GM19238 (cell line): ENCODE results near the gene LYRM1.
"Not testable (repeated sequence)": the region's sequence is repeated elsewhere in the genome, so short reads cannot be mapped to it uniquely, and the experiment has no call there.

Experiments
- DNase-seq: peaks from one replicate; pipeline ENCODE4 v3.0.0; 2011; ENCODE audit warnings: low spot score; ENCODE audit not compliant: insufficient read length

LYRM1 gene

DNA sequence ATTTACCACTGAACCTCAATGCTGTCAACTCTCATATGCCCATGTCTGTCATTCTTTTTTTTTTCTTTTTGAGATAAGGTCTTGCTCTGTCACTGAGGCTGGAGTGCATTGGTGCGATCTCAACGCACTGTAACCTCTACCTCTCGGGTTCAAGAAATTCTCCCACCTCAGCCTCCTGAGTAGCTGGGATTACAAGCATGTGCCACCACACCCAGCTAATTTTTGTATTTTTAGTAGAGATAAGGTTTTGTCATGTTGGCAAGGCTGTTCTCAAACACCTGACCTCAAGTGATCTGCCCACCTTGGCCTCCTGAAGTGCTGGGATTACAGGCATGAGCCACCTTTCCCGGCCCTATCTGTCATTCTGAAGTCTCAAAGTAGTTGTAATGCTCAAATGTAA is 72.6 kb downstream of the LYRM1 start:
- not testable (repeated sequence) for DNase-seq
